Mesenchymal stem cell (in vitro differentiated cells and primary cell): ENCODE data around the gene CATSPER1. TPM values are rescaled to one million over a fixed set of nuclear protein-coding genes. Genes with fewer than 3 reads are reported as not detected.

ENCODE experiments used
- DNase-seq: peaks from one replicate; pipeline ENCODE4 v3.0.0-alpha.2; 2013
- H2AFZ ChIP-seq: one replicate; pipeline ENCODE4 v1.6.1; 2013; ENCODE audit warnings: low read depth, mild to moderate bottlenecking, control low read depth, inconsistent platforms, low read length, moderate library complexity
- H2AK5ac ChIP-seq: 2 replicates; pipeline ENCODE4 v1.6.1; 2013; ENCODE audit warnings: low read length, moderate library complexity, mild to moderate bottlenecking, inconsistent platforms; ENCODE audit not compliant: severe bottlenecking
- H2BK120ac ChIP-seq: one replicate; pipeline ENCODE4 v1.6.1; 2013; ENCODE audit warnings: low read depth, mild to moderate bottlenecking, inconsistent platforms, low read length, moderate library complexity
- H2BK12ac ChIP-seq, 2 experiments: one replicate each; pipeline ENCODE4 v1.6.1; 2013; ENCODE audit warnings: inconsistent platforms in 2 of 2, low read length in 2 of 2, mild to moderate bottlenecking in 2 of 2, moderate library complexity in 2 of 2, control low read depth in 1 of 2
- H2BK15ac ChIP-seq: one replicate; pipeline ENCODE4 v1.6.1; 2013; ENCODE audit warnings: mild to moderate bottlenecking, low read depth, inconsistent platforms; ENCODE audit not compliant: poor library complexity, severe bottlenecking
- H2BK5ac ChIP-seq: 2 replicates; pipeline ENCODE4 v1.6.1; 2013; ENCODE audit warnings: low read depth, mild to moderate bottlenecking, low read length, control low read depth, inconsistent platforms; ENCODE audit not compliant: poor library complexity, severe bottlenecking
- H3K14ac ChIP-seq, 2 experiments: one replicate each; pipeline ENCODE4 v1.6.1; 2013; ENCODE audit warnings: inconsistent platforms in 2 of 2, low read length in 2 of 2, control low read depth in 1 of 2, mild to moderate bottlenecking in 1 of 2, moderate library complexity in 1 of 2
- H3K18ac ChIP-seq, 2 experiments: one replicate each; pipeline ENCODE4 v1.6.1; 2013; ENCODE audit warnings: inconsistent platforms in 2 of 2, low read length in 2 of 2, control low read depth in 1 of 2, low read depth in 1 of 2, mild to moderate bottlenecking in 1 of 2
- H3K23ac ChIP-seq, 2 experiments: one replicate each; pipeline ENCODE4 v1.6.1; 2013; ENCODE audit warnings: inconsistent platforms in 2 of 2, low read length in 2 of 2, mild to moderate bottlenecking in 2 of 2, moderate library complexity in 2 of 2, control low read depth in 1 of 2
- H3K27ac ChIP-seq: 2 replicates; pipeline ENCODE4 v1.5.1; 2013; ENCODE audit warnings: mild to moderate bottlenecking, moderate library complexity, low read length, control low read depth, inconsistent platforms; ENCODE audit not compliant: poor library complexity, severe bottlenecking
- H3K27me3 ChIP-seq, 2 experiments: 2 replicates each; pipeline versions ENCODE4 v1.6.1 to v1.7.0; 2013; ENCODE audit warnings: low read length in 2 of 2, mild to moderate bottlenecking in 2 of 2, moderate library complexity in 2 of 2, control low read depth in 1 of 2, inconsistent platforms in 1 of 2; ENCODE audit not compliant: control insufficient read depth in 1 of 2, insufficient read depth in 1 of 2
- H3K36me3 ChIP-seq, 2 experiments: 2 replicates each; pipeline versions ENCODE4 v1.6.1 to v1.7.0; 2013; ENCODE audit warnings: low read length in 2 of 2, control low read depth in 1 of 2, inconsistent platforms in 1 of 2, low read depth in 1 of 2, mild to moderate bottlenecking in 1 of 2; ENCODE audit not compliant: insufficient read depth in 2 of 2, control insufficient read depth in 1 of 2
- H3K4ac ChIP-seq, 2 experiments: one replicate each; pipeline ENCODE4 v1.6.1; 2013; ENCODE audit warnings: inconsistent platforms in 2 of 2, low read length in 2 of 2, mild to moderate bottlenecking in 2 of 2, moderate library complexity in 2 of 2, control low read depth in 1 of 2, low read depth in 1 of 2
- H3K4me1 ChIP-seq: 2 replicates; pipeline ENCODE4 v1.6.1; 2013; ENCODE audit warnings: low read depth, low read length, control low read depth; ENCODE audit not compliant: control insufficient read depth, insufficient read depth
- H3K4me2 ChIP-seq: 2 replicates; pipeline ENCODE4 v1.6.1; 2013; ENCODE audit warnings: low read length, mild to moderate bottlenecking, inconsistent platforms; ENCODE audit not compliant: poor library complexity, severe bottlenecking
- H3K4me3 ChIP-seq, 2 experiments: 2 replicates each; pipeline versions ENCODE4 v1.5.1 to v1.7.0; 2013; ENCODE audit warnings: low read length in 2 of 2, mild to moderate bottlenecking in 2 of 2, control low read depth in 1 of 2, low read depth in 1 of 2; ENCODE audit not compliant: insufficient read depth in 1 of 2
- H3K79me1 ChIP-seq: replicated peaks from 2 replicates; pipeline ENCODE4 v1.6.1; 2013; ENCODE audit warnings: mild to moderate bottlenecking, control low read depth, low read length, inconsistent platforms; ENCODE audit not compliant: poor library complexity, severe bottlenecking
- H3K9ac ChIP-seq: 2 replicates; pipeline ENCODE4 v1.7.0; 2013; ENCODE audit warnings: mild to moderate bottlenecking, low read length, moderate library complexity
- H3K9me3 ChIP-seq: 2 replicates; pipeline ENCODE4 v1.7.0; 2013; ENCODE audit warnings: mild to moderate bottlenecking, low read length; ENCODE audit not compliant: control insufficient read depth
- H4K8ac ChIP-seq: one replicate; pipeline ENCODE4 v1.6.1; 2013; ENCODE audit warnings: inconsistent platforms, mild to moderate bottlenecking, low read length, moderate library complexity
- H4K91ac ChIP-seq: one replicate; pipeline ENCODE4 v1.6.1; 2013; ENCODE audit warnings: mild to moderate bottlenecking, low read length, inconsistent platforms
- WGBS: methylation state at CpG from one replicate; pipeline ENCODE4 v1.1.7; 2013; ENCODE audit warnings: mixed read lengths; 5-methylcytosine and 5-hydroxymethylcytosine counted together
- polyA plus RNA-seq, 2 experiments: library from polyadenylated mRNA; stranded (reverse); fragments of 200-250 nt; gene quantifications; one replicate each; pipeline ENCODE4 v1.2.3, GENCODE V29; 2013

Gene CATSPER1
- 1.1 TPM for polyA plus RNA-seq (2013, experiment 1 of 2)
- 1.2 TPM for polyA plus RNA-seq (2013, experiment 2 of 2)

DNA sequence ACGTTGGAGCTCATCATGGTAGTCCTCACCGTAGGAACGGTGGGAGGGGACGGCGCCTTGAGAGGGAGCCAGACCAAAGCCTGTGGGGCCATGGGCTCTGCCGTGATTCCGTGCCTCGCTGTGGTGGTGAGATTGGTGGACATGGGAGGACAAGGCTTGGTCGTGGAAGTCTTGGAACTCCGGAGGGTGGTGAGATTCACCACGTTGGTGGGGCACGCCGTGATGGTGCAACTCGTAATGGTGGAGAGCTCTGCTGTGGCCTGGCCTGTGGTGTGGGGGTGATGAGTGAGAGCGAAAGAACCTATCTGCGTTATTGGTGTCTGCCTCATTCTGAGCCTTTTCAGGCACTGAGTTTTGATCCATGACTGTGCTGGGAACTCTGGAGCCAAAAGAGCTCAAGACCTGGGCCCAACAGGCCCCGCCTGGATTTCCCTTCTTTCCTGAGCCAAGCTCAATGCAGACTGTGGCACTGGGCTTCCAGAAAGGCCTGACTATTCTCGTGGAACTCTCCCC is at the start of gene CATSPER1:
Gene CATSPER1, minus strand, starts transcription at position 463 of the 513 bp plus-strand sequence. Its CDS starts 100 bp downstream, at position 363.
- H3K4me3 ChIP-seq: no peak within 1 kb of the TSS
- no peak within 1 kb of the TSS for H3K4ac ChIP-seq
- no peak within 1 kb of the TSS for H2BK5ac ChIP-seq
- peak within 1 kb of the TSS; percentile 20 for H4K91ac ChIP-seq
- no peak within 1 kb of the TSS for H3K23ac ChIP-seq
- no peak within 1 kb of the TSS for H4K8ac ChIP-seq
- no peak within 1 kb of the TSS for H3K18ac ChIP-seq
- H2AK5ac ChIP-seq: no peak within 1 kb of the TSS
- H2BK120ac ChIP-seq: no peak within 1 kb of the TSS
- H3K9ac ChIP-seq: no peak within 1 kb of the TSS
- H3K27ac ChIP-seq: no peak within 1 kb of the TSS
- H3K4me2 ChIP-seq: no peak within 1 kb of the TSS
- peaks cover 0 to 23% of the 10 kb centered on the region in 2 experiments for H3K27me3 ChIP-seq
- H3K14ac ChIP-seq: no peak within 1 kb of the TSS
- no peaks in the 10 kb centered on the region for H3K9me3 ChIP-seq
- no peak within 1 kb of the TSS for H2BK12ac ChIP-seq
- H3K79me1 ChIP-seq: no peaks in the 10 kb centered on the region
- no peak within 1 kb of the TSS for H2AFZ ChIP-seq
- no peak within 1 kb of the TSS for H2BK15ac ChIP-seq
- no peaks in the 10 kb centered on the region for H3K36me3 ChIP-seq
- H3K4me1 ChIP-seq: peaks cover 10% of the 10 kb centered on the region
- 92% methylated on average over 18 of the region's 18 CpGs for WGBS
- DNase-seq: no peak

GRCh38 chr11:66075273-66075672 is 49.0 kb upstream of the CATSPER1 start:
- Histone ChIP-seq H4K8ac (no peak overlapping the region), H2BK15ac (no peak overlapping the region), H2AK5ac (no peak overlapping the region), H2BK12ac (no peak overlapping the region), H2BK120ac (no peak overlapping the region), H3K79me1 (peaks cover 10% of the 10 kb centered on the region), H3K9me3 (no peaks in the 10 kb centered on the region), H4K91ac (no peak overlapping the region), H3K4me3 (no peak overlapping the region), H3K4me2 (no peak overlapping the region), H3K14ac (no peak overlapping the region), H3K27me3 (no peaks in the 10 kb centered on the region), H3K4ac (no peak overlapping the region), H3K4me1 (peaks cover 3% of the 10 kb centered on the region), H3K36me3 (peaks cover 24% of the 10 kb centered on the region in 2 experiments), H2AFZ (no peak overlapping the region), H3K23ac (no peak overlapping the region), H3K27ac (no peak overlapping the region), H3K18ac (no peak overlapping the region), H2BK5ac (no peak overlapping the region), H3K9ac (no peak overlapping the region)
- whole genome bisulfite sequencing: 100% methylated on average over 2 of the region's 4 CpGs
- no peak for DNase-seq

DNA sequence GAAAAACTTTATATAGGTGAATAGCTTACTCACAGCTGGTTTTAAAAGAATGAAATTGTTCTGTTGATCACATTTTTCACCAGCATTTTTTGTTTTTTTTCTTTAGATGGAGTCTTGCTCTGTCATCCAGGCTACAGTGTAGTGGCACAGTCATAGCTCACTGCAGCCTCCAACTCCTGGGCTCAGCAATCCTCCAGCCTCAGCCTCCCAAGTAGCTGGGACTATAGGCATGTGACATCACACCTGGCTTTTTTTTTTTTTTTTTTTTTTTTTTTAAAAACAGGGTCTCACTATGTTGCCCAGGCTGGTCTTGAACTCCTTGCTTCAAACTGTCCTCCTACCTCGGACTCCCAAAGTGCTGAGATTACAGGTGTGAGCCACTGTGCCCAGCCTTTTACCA is 47.4 kb upstream of the CATSPER1 start:
- Histone ChIP-seq H3K9me3 (no peaks in the 10 kb centered on the region), H3K14ac (no peak overlapping the region), H2AK5ac (no peak overlapping the region), H3K27ac (no peak overlapping the region), H3K4ac (no peak overlapping the region), H4K8ac (no peak overlapping the region), H3K9ac (no peak overlapping the region), H2AFZ (no peak overlapping the region), H4K91ac (no peak overlapping the region), H2BK15ac (no peak overlapping the region), H2BK12ac (no peak overlapping the region), H3K23ac (no peak overlapping the region), H3K79me1 (peaks cover 5% of the 10 kb centered on the region), H3K36me3 (peaks cover 28 to 30% of the 10 kb centered on the region in 2 experiments), H2BK120ac (no peak overlapping the region), H3K4me2 (no peak overlapping the region), H3K4me1 (peaks cover 10% of the 10 kb centered on the region), H3K4me3 (no peak overlapping the region), H3K27me3 (no peaks in the 10 kb centered on the region), H3K18ac (no peak overlapping the region), H2BK5ac (no peak overlapping the region)
- DNase-seq: no peak
- 100% methylated on average over 1 of the region's 1 CpG for WGBS

- Histone ChIP-seq H2BK12ac (peak overlapping the region in 1 of 2 experiments; percentile 77), H3K36me3 (peaks cover 39 to 41% of the 10 kb centered on the region in 2 experiments), H4K91ac (peak overlapping the region; percentile 52), H2AFZ (no peak overlapping the region), H3K27me3 (no peaks in the 10 kb centered on the region), H3K4me2 (no peak overlapping the region), H3K4me1 (peaks cover 15% of the 10 kb centered on the region), H2AK5ac (no peak overlapping the region), H3K4ac (peak overlapping the region in 1 of 2 experiments; percentile 39), H3K9me3 (no peaks in the 10 kb centered on the region), H3K14ac (no peak overlapping the region), H3K9ac (no peak overlapping the region), H4K8ac (no peak overlapping the region), H3K79me1 (peaks cover 8% of the 10 kb centered on the region), H2BK5ac (no peak overlapping the region), H2BK15ac (no peak overlapping the region), H3K18ac (no peak overlapping the region), H3K27ac (no peak overlapping the region), H2BK120ac (no peak overlapping the region), H3K23ac (no peak overlapping the region), H3K4me3 (peak overlapping the region in 1 of 2 experiments; percentile 79)
- no peak for DNase-seq
- 93% methylated on average over 8 of the region's 8 CpGs for WGBS
These were observed 46.2 kb upstream of the CATSPER1 start for GRCh38 chr11:66072518-66072917.
